C4-2B (cell line): ENCODE results near the gene GSTM3.

ENCODE experiments used
- CTCF ChIP-seq: fragments of 450-650 bp; conservative IDR thresholded peaks from 2 replicates; pipeline ENCODE4 v1.5.1; 2017; ENCODE audit warnings: mild to moderate bottlenecking
- ZFX ChIP-seq: fragments of 450-650 bp; IDR thresholded peaks from 2 replicates; pipeline ENCODE4 v1.6.1; 2017

GRCh38 chr1:109714661-109715372 lies 26.0 kb downstream of the GSTM3 start:
- no peak for TF ChIP-seq CTCF
- no peak for TF ChIP-seq ZFX
